Testis (tissue), 2 donors: Measurements from ENCODE around the gene MEGF11.

Experiments used
- CTCF ChIP-seq, 3 experiments: fragments of 450-650 bp in 2 of 3; fragments of 200-600 bp in 1 of 3; sonication (generic) in 1 of 3; IDR thresholded peaks; one replicate each; pipeline ENCODE4 v1.5.1; 2016 to 2019; ENCODE audit warnings: antibody characterized with exemption in 3 of 3, mild to moderate bottlenecking in 2 of 3, moderate library complexity in 1 of 3
- POLR2A ChIP-seq: fragments of 450-650 bp; IDR thresholded peaks from one replicate; pipeline ENCODE4 v1.6.1; 2017; ENCODE audit warnings: antibody characterized with exemption, mild to moderate bottlenecking, moderate library complexity

- TF ChIP-seq CTCF (IDR thresholded peaks at IDR 0.05) (no peak), POLR2A (no peak)
Observed at GRCh38 chr15:66269326-66270090, 16.0 kb upstream of the MEGF11 start.
